D721Med (cell line): ENCODE results near the gene LRRC46.
A peak's percentile ranks its signal among the peaks of the same experiment; 100 is the strongest.

Experiments used
- DNase-seq: peaks from one replicate; pipeline ENCODE4 v3.0.0; 2011; ENCODE audit warnings: low spot score; ENCODE audit not compliant: insufficient read length
- FAIRE-seq: peaks from 2 replicates; lab custom pipeline; 2011; peaks lifted over from hg19 to GRCh38; lab: Jason Lieb, UNC
- TF ChIP-seq, protein P1 (sequence below): IDR thresholded peaks from 2 replicates; pipeline ENCODE4 v1.5.1; 2012; ENCODE audit warnings: mild to moderate bottlenecking, control low read depth; ENCODE audit not compliant: insufficient read depth; ENCODE audit errors: missing control alignments

Gene LRRC46

GRCh38 chr17:47840742-47841487 is 9.4 kb downstream of the LRRC46 start, which contains the start of gene SCRN2:
Gene SCRN2, minus strand, starts transcription at chr17:47841273. Its CDS starts 430 bp downstream, at chr17:47840843.
- DNase-seq, result peak; percentile 90
- no peak for FAIRE-seq
- TF ChIP-seq, protein P1, sequence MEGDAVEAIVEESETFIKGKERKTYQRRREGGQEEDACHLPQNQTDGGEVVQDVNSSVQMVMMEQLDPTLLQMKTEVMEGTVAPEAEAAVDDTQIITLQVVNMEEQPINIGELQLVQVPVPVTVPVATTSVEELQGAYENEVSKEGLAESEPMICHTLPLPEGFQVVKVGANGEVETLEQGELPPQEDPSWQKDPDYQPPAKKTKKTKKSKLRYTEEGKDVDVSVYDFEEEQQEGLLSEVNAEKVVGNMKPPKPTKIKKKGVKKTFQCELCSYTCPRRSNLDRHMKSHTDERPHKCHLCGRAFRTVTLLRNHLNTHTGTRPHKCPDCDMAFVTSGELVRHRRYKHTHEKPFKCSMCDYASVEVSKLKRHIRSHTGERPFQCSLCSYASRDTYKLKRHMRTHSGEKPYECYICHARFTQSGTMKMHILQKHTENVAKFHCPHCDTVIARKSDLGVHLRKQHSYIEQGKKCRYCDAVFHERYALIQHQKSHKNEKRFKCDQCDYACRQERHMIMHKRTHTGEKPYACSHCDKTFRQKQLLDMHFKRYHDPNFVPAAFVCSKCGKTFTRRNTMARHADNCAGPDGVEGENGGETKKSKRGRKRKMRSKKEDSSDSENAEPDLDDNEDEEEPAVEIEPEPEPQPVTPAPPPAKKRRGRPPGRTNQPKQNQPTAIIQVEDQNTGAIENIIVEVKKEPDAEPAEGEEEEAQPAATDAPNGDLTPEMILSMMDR, result peak; percentile 83

DNA sequence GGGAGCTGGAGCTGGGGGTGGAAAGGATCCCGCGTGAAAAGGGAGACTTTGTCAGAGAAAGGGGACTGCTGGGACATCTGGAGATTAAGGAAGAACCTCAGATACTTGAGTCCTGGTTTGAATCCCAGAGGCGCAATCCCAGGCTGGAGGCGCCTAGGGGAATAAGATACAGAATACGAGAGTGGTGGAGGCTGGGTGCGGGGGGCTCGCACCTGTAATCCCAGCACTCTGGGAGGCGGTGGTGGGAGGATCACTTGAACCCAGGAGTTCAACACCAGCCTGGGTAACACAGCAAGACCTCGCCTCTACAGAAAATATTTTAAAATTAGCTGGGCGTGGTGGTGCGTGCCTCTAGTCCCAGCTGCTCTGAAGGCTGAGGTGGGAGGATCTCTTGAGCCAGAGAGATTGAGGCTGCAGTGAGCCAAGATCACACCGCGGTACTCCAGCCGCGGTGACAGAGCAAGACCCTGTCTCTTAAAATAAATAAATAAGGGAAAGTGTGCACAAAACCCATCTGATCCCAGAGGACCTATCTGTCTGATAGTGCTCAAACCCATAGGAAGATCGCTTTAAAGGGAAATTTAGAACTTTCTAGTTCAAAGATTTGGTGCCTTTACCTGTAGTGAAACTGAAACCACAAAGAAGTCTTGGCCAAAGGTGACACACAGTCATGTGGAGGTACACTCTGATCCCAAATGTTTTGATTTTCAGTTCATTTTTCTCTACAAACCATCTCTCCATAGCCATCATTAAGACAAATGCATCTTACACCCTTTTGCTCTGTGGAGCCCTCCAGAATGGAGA is 10.2 kb downstream of the LRRC46 start:
- FAIRE-seq (no peak), DNase-seq (no peak)
- TF ChIP-seq, protein P1, result no peak

GRCh38 chr17:47843391-47843730 is 11.9 kb downstream of the LRRC46 start:
- DNase-seq (no peak), FAIRE-seq (no peak)
- TF ChIP-seq, protein P1, result no peak

DNA sequence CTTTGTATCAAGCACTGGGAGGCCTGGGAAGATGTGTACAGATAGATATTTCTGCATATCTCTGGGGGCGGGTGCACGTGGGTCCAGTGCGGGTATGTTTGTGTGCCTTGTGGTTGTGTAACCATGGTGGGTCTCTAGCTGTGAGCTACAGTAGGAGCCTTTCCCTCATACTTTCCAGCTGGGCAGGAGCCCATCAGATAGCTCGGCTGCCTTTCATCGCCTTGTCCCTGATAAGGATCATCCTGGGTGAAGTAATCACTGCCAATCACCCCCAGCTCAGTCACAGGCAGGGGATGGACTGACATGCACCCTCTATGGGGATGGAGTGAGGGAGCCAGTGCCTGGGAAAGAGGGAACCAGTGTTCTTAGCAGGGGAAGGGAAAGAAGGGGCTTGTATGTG is 12.8 kb downstream of the LRRC46 start:
- TF ChIP-seq, protein P1, result no peak
- no peak for FAIRE-seq

DNA sequence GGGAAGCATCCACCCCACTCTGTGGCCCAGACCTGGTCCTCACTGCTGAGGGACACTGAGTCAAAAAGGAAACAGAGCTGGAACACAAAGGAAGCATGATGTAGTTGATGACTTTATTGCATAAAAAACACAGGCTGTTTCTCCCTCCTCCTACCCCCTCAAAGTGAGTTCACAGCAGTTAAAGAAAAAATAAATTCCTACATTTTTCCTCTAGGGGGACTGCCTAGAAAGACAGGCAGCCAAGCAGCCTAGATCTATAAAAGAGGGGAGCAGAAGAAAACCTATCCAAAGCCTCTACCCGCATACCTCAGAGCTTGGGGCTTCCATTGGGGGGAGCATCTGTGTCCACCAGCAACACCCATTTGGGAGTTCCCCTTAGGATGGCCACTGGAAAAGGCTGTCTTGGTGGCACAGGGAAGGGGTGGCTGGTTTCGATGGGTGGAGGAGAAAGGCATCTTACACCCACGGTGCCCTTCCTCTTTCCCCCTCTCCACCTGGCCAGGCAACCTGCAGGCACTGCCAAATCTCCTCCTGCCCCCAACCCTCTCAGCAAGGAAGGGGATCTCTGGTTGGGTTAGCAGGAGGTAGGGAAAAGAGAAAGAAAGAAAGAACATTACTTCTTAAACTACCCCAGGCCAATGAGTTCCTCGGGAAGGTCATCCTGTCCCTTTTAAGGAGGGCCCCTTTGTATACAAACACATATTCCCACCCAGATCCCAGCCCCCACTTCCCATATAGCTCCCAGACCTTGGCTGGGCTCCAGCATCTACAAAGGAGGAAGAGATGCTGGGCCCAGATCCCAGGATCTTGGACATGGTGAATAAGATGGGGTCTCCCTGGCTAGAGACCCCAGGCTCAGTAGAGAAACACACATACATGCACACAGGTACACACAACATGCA is 13.6 kb downstream of the LRRC46 start:
- FAIRE-seq, result no peak
- DNase-seq, result no peak
- TF ChIP-seq, protein P1, result peak; percentile 10

More for the DNA sequence above, 12.8 kb downstream of the LRRC46 start:
- DNase-seq, result no peak

DNA sequence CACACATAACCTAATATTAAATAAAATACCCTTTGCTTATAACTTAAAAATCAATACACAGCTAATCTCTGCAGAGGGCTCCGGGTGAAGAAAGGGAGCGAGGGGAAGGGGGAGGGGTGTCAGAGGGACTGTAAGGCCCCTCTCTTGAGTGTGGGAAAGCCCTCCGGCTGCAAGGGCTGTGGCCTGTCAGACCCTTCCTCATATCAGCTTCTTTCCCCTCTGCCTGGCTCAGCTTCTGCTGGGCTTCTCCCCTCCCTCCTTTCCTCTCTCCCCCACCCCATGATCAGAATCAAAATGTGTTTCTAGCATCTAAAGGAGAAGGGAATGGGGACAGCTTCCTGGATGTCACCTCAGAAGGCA is 14.2 kb downstream of the LRRC46 start:
- FAIRE-seq, result no peak
- no peak for DNase-seq
- TF ChIP-seq, protein P1, result no peak
